ENCODE data around the gene PABPN1L. TPM values are rescaled to one million over a fixed set of nuclear protein-coding genes. Genes with fewer than 3 reads are reported as not detected.

PABPN1L gene
- total RNA-seq, 1 experiment from 2014 or later, result not detected

DNA sequence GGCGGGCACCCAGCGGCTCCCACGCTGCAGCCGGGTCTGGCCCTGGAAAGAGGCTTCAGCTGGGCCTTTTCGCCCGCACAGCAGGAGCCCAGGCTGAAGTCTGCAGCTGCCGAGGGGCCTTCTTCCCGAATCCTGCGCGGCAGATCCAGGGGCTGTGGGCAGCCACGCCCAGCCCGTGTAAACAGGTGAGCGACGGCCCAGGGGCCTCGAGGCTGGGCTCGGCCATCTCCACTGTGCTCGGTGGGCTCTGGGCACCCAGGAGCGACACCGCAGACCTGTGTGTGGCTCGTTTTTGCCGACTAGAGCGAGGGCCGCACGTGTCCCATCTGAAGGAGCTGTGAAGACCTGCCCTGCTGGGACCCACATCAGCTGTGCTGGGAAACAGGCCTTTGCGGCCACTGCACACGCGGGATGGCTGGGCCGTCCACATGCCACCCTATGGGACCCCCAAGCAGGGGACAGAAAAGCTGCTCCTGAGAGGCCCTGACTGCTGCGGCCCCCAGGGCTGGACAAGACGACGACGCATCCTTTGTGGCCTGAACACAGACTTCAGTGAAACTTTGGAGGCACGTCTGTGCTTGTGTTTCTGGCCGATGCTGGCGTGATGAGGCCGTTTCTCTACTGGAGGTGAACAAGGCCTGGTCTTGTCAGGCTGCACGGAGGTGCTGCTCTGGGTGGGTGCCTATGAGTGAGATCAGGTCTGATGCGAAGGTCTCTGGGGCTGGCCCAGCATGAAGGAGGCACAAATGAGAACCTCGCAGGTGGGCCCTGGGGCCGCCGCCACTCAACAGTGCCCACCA lies 49.5 kb downstream of the PABPN1L start:
- H3K4me2 ChIP-seq (ENCODE audit: insufficient read depth, insufficient read length, low read length), result no peak overlapping the region
- no peaks in the 10 kb centered on the region for H3K79me1 ChIP-seq (ENCODE audit: insufficient read depth, low read depth, low read length, poor library complexity, severe bottlenecking)
- TF ChIP-seq, protein P1, sequence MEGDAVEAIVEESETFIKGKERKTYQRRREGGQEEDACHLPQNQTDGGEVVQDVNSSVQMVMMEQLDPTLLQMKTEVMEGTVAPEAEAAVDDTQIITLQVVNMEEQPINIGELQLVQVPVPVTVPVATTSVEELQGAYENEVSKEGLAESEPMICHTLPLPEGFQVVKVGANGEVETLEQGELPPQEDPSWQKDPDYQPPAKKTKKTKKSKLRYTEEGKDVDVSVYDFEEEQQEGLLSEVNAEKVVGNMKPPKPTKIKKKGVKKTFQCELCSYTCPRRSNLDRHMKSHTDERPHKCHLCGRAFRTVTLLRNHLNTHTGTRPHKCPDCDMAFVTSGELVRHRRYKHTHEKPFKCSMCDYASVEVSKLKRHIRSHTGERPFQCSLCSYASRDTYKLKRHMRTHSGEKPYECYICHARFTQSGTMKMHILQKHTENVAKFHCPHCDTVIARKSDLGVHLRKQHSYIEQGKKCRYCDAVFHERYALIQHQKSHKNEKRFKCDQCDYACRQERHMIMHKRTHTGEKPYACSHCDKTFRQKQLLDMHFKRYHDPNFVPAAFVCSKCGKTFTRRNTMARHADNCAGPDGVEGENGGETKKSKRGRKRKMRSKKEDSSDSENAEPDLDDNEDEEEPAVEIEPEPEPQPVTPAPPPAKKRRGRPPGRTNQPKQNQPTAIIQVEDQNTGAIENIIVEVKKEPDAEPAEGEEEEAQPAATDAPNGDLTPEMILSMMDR (conservative IDR thresholded peaks at IDR 0.05), result no peak
- no peak overlapping the region for H2AK5ac ChIP-seq (ENCODE audit: insufficient read length, low read length)
- no peak overlapping the region for H2BK5ac ChIP-seq (ENCODE audit: insufficient read length, low read length)
- H3K36me3 Mint-ChIP-seq (ENCODE audit: insufficient read depth in 1 of 3, low read depth in 3 of 3), result no peaks in the 10 kb centered on the region
- H2BK12ac ChIP-seq (ENCODE audit: insufficient read length, low read depth, low read length), result no peak overlapping the region
- H3K18ac ChIP-seq (ENCODE audit: insufficient read length, low read depth, low read length), result no peak overlapping the region
- H3K27me3 ChIP-seq (ENCODE audit: insufficient read depth, low read length), result no peaks in the 10 kb centered on the region
- H3K4me1 ChIP-seq (ENCODE audit: insufficient read depth, low read length), result no peaks in the 10 kb centered on the region
- no peak overlapping the region for H3K4ac ChIP-seq (ENCODE audit: low read depth, low read length)
- H3K4me3 Mint-ChIP-seq, result no peak overlapping the region
- no peak overlapping the region for H3K9ac ChIP-seq (ENCODE audit: extremely low read depth, insufficient read length, low read length)
- DNase-seq, result no peak
- no peak overlapping the region for H3K23ac ChIP-seq (ENCODE audit: insufficient read length, low read depth, low read length)
- no peaks in the 10 kb centered on the region for H3K9me3 Mint-ChIP-seq
- no peaks in the 10 kb centered on the region for H3K9me3 ChIP-seq (ENCODE audit: control insufficient read depth, low read depth, low read length)
- no peak overlapping the region for H4K91ac ChIP-seq (ENCODE audit: insufficient read length, low read depth, low read length)
- no peak overlapping the region for H2BK20ac ChIP-seq (ENCODE audit: low read depth, low read length, poor library complexity, severe bottlenecking)
- H2BK15ac ChIP-seq (ENCODE audit: low read depth, low read length), result no peak overlapping the region
- no peak overlapping the region for H2AFZ ChIP-seq (ENCODE audit: low read length)
- peaks cover 0 to 4% of the 10 kb centered on the region in 2 experiments; a peak in 1 of 4 replicates for H3K4me1 Mint-ChIP-seq
- H3K79me2 ChIP-seq (ENCODE audit: insufficient read depth, low read length), result no peaks in the 10 kb centered on the region
- H4K20me1 ChIP-seq (ENCODE audit: control insufficient read depth, insufficient read depth, insufficient read length), result no peaks in the 10 kb centered on the region
- H3T11ph ChIP-seq (ENCODE audit: low read length), result no peak overlapping the region
- no peak overlapping the region for H2BK120ac ChIP-seq (ENCODE audit: low read depth, low read length, poor library complexity, severe bottlenecking)
- WGBS (ENCODE audit: extremely low coverage, insufficient read length, low lambda C conversion rate), result no CpG with 5 or more reads among the region's 41 CpGs
- no peak overlapping the region for H3K27ac Mint-ChIP-seq
- H3K56ac ChIP-seq (ENCODE audit: insufficient read length, low read depth, low read length), result no peak overlapping the region
- H3K14ac ChIP-seq (ENCODE audit: insufficient read depth, low read length), result no peak overlapping the region
- H4K5ac ChIP-seq (ENCODE audit: insufficient read length, low read depth, low read length), result no peak overlapping the region
- H3K27me3 Mint-ChIP-seq (ENCODE audit: low read depth), result no peaks in the 10 kb centered on the region; the same call in 1 of the 2 replicates
- H3K27ac ChIP-seq (ENCODE audit: insufficient read length, low read depth, low read length), result no peak overlapping the region
- no peak overlapping the region for H4K8ac ChIP-seq (replicated peaks; ENCODE audit: insufficient read length, low read depth, low read length)
- no peaks in the 10 kb centered on the region for H3K23me2 ChIP-seq (ENCODE audit: insufficient read length, low read depth, low read length, poor library complexity, severe bottlenecking)
